Endothelial cell of umbilical vein (primary cell): ENCODE results near the gene ANKHD1. TPM values are rescaled to one million over a fixed set of nuclear protein-coding genes. Genes with fewer than 3 reads are reported as not detected.
A peak's percentile ranks its signal among the peaks of the same experiment; 100 is the strongest.

Experiments
- BruUV-seq: library from RNA; stranded (reverse); fragments of 400-500 nt; replicated peaks from 2 replicates; lab custom pipeline; 2021; lab: Mats Ljungman, UMichigan
- CTCF ChIA-PET: fragments of 300-600, 350-600 bp; sonication (Branson Sonifier 250); formaldehyde crosslinking; loops from one replicate; lab custom pipeline; 2021; ENCODE audit warnings: antibody characterized with exemption, inconsistent platforms; lab: Charles Lee
- POLR2A ChIA-PET: fragments of 300-600, 350-600 bp; sonication (Branson Sonifier 250); formaldehyde crosslinking; loops from one replicate; lab custom pipeline; 2021; ENCODE audit warnings: antibody characterized with exemption, inconsistent platforms; lab: Charles Lee
- DNase-seq: peaks from one replicate; pipeline ENCODE4 v3.0.0-alpha.2; 2011; ENCODE audit warnings: low read depth, low spot score
- FAIRE-seq: peaks from 2 replicates; lab custom pipeline; 2011; peaks lifted over from hg19 to GRCh38; lab: Jason Lieb, UNC
- H2AFZ ChIP-seq: 2 replicates; pipeline ENCODE4 v1.6.0; 2012; ENCODE audit warnings: low read depth, low read length, control low read depth, inconsistent platforms
- H3K27ac ChIP-seq: 2 replicates; pipeline ENCODE4 v1.5.1; 2011; ENCODE audit warnings: low read depth, mild to moderate bottlenecking, control low read depth, low read length, moderate library complexity; ENCODE audit not compliant: insufficient read depth
- H3K27me3 ChIP-seq, 2 experiments: 2 replicates each; pipeline versions ENCODE4 v1.6.0 to v1.6.1; 2011; ENCODE audit warnings: low read length in 2 of 2, mixed read lengths in 1 of 2; ENCODE audit not compliant: control insufficient read depth in 2 of 2, insufficient read depth in 2 of 2
- H3K36me3 ChIP-seq, 2 experiments: 2 replicates in 1 of 2; 3 replicates in 1 of 2; pipeline ENCODE4 v1.5.1; 2011; ENCODE audit warnings: low read length in 2 of 2, mild to moderate bottlenecking in 1 of 2, moderate library complexity in 1 of 2; ENCODE audit not compliant: control insufficient read depth in 2 of 2, insufficient read depth in 2 of 2; ENCODE audit errors: extremely low read depth in 1 of 2
- H3K4me1 ChIP-seq: 3 replicates; pipeline ENCODE4 v1.5.1; 2011; ENCODE audit warnings: mild to moderate bottlenecking, low read length; ENCODE audit not compliant: control insufficient read depth, insufficient read depth; ENCODE audit errors: extremely low read depth
- H3K4me2 ChIP-seq: 2 replicates; pipeline ENCODE4 v1.6.1; 2011; ENCODE audit warnings: low read length, control low read depth, mixed read lengths; ENCODE audit not compliant: insufficient read depth
- H3K4me3 ChIP-seq, 3 experiments: fragments of 200-600 bp in 1 of 3; sonication (generic), shearing (Covaris generic) in 1 of 3; replicated peaks in 1 of 3; 2 replicates each; pipeline ENCODE4 v1.5.1; 2011 to 2016; ENCODE audit warnings: control low read depth in 3 of 3, low read length in 3 of 3, mild to moderate bottlenecking in 2 of 3, inconsistent platforms in 1 of 3, low read depth in 1 of 3, moderate library complexity in 1 of 3; ENCODE audit not compliant: insufficient read depth in 1 of 3
- H3K79me2 ChIP-seq: 2 replicates; pipeline ENCODE4 v1.6.0; 2012; ENCODE audit warnings: low read length, inconsistent platforms; ENCODE audit not compliant: control insufficient read depth, insufficient read depth
- H3K9ac ChIP-seq: replicated peaks from 2 replicates; pipeline ENCODE3; 2011; ENCODE audit warnings: low read length, control low read depth; ENCODE audit not compliant: insufficient read depth; ENCODE audit errors: extremely low read depth
- H3K9me1 ChIP-seq: replicated peaks from 3 replicates; pipeline ENCODE4 v1.6.0; 2011; ENCODE audit warnings: mild to moderate bottlenecking, low read length; ENCODE audit not compliant: control insufficient read depth, insufficient read depth; ENCODE audit errors: extremely low read depth
- H3K9me3 ChIP-seq: replicated peaks from 2 replicates; pipeline ENCODE4 v1.5.1; 2012; ENCODE audit warnings: low read length, inconsistent platforms; ENCODE audit not compliant: control insufficient read depth, insufficient read depth
- H4K20me1 ChIP-seq: replicated peaks from 2 replicates; pipeline ENCODE3; 2011; ENCODE audit warnings: mild to moderate bottlenecking, low read length; ENCODE audit not compliant: control insufficient read depth, insufficient read depth; ENCODE audit errors: extremely low read depth
- CTCF ChIP-seq, 2 donors: IDR thresholded peaks; 1 replicate in 1 of 2; 2 replicates in 1 of 2; pipeline ENCODE4 v1.5.1; 2011; ENCODE audit warnings: low read length in 2 of 2, mild to moderate bottlenecking in 2 of 2, moderate library complexity in 2 of 2, control low read depth in 1 of 2, inconsistent platforms in 1 of 2, low read depth in 1 of 2; ENCODE audit not compliant: insufficient read depth in 1 of 2; ENCODE audit errors: extremely low read depth in 1 of 2
- EZH2 ChIP-seq: IDR thresholded peaks from 2 replicates; pipeline ENCODE4 v1.6.1; 2012; ENCODE audit warnings: borderline replicate concordance, low read depth, mild to moderate bottlenecking, moderate library complexity, low read length, inconsistent platforms; ENCODE audit not compliant: severe bottlenecking
- FOS ChIP-seq: IDR thresholded peaks from 2 replicates; pipeline ENCODE4 v1.6.1; 2011; ENCODE audit warnings: mild to moderate bottlenecking, low read length, moderate library complexity, borderline replicate concordance; ENCODE audit not compliant: insufficient read depth
- JUN ChIP-seq: IDR thresholded peaks from 2 replicates; pipeline ENCODE4 v1.6.1; 2011; ENCODE audit warnings: borderline replicate concordance, low read depth; ENCODE audit not compliant: insufficient read length, insufficient read depth
- MAX ChIP-seq: IDR thresholded peaks from 2 replicates; pipeline ENCODE4 v1.6.1; 2011; ENCODE audit not compliant: insufficient read depth, insufficient read length
- MYC ChIP-seq: IDR thresholded peaks from one replicate; pipeline ENCODE4 v1.6.1; 2011; ENCODE audit warnings: mild to moderate bottlenecking, low read depth, low read length
- POLR2AphosphoS5 ChIP-seq: IDR thresholded peaks from 2 replicates; pipeline ENCODE4 v1.6.1; 2012; ENCODE audit warnings: low read depth, mild to moderate bottlenecking, control low read depth, low read length, moderate library complexity; ENCODE audit not compliant: insufficient read depth
- dilution Hi-C: fragments of 300-500 bp; cut with MboI; formaldehyde crosslinking; loops from one replicate; pipeline ENCODE4 v1.15.0; 2019; ENCODE audit warnings: low sequenced_read_pairs; ENCODE audit not compliant: extremely low pct_ligation_motif_present
- intact Hi-C: fragments of 100-400 bp; cut with micrococcal nuclease; formaldehyde crosslinking; loops from one replicate; pipeline ENCODE4 v1.10.0; 2022
- polyA plus RNA-seq, 4 experiments: library from polyadenylated mRNA; depleted of rRNA in 3 of 4; stranded (reverse) in 3 of 4; unstranded in 1 of 4; fragments of >200 nt; gene quantifications; 2 replicates each; pipeline versions ENCODE4 v1.2.1 to v1.2.3, GENCODE V29; 2011 to 2012; ENCODE audit warnings: missing spikeins in 1 of 4
- total RNA-seq: library from RNA; stranded (reverse); gene quantifications from 2 replicates; pipeline ENCODE4 v1.2.3, GENCODE V29; 2021

The ANKHD1 gene
- total and polyA plus RNA-seq, 2 donors (not counting 3 experiments of a cell fraction or from before 2014, with no cell fraction given) = 56.1 to 87.0 TPM

- H3K27me3 ChIP-seq = no peaks in the 10 kb centered on the region
- ChIA-PET CTCF (no interaction called here), POLR2A (no interaction called here)
- BruUV-seq = no TSS peak
- H3K4me1 ChIP-seq = no peaks in the 10 kb centered on the region
- peaks cover 4 to 13% of the 10 kb centered on the region in 2 experiments for H3K36me3 ChIP-seq
- no peak overlapping the region for H3K27ac ChIP-seq
- H2AFZ ChIP-seq = no peak overlapping the region
- H3K4me2 ChIP-seq = no peak overlapping the region
- H4K20me1 ChIP-seq = no peaks in the 10 kb centered on the region
- H3K9me3 ChIP-seq = no peaks in the 10 kb centered on the region
- H3K9me1 ChIP-seq = no peaks in the 10 kb centered on the region
- H3K79me2 ChIP-seq = no peaks in the 10 kb centered on the region
- no peak overlapping the region for H3K9ac ChIP-seq
- dilution Hi-C loops = no loop called here
- intact Hi-C loops = no loop called here
- DNase-seq (no peak), FAIRE-seq (peak; percentile 12)
- no peak overlapping the region for H3K4me3 ChIP-seq
- TF ChIP-seq CTCF (IDR thresholded peaks at IDR 0.05; ENCODE audit: extremely low read depth in 1 of 2, insufficient read depth in 1 of 2, low read depth in 1 of 2, low read length in 2 of 2) (no peak), POLR2AphosphoS5 (no peak), JUN (no peak), FOS (no peak), MYC (no peak), MAX (no peak), EZH2 (no peak)
Measured at GRCh38 chr5:140498591-140498990, 97.0 kb downstream of the ANKHD1 start.
